Natural killer cell (primary cell): ENCODE results near the gene SELENOV. TPM values are rescaled to one million over a fixed set of nuclear protein-coding genes. Genes with fewer than 3 reads are reported as not detected.

Experiments used
- ATAC-seq, 3 donors: fragments of 150-1000 bp in 2 of 3; fragments of 200-7000 bp in 1 of 3; cut with Tn5 transposase; 1 replicate in 1 of 3; 2 replicates in 2 of 3; pipeline ENCODE4 v1.10.0; 2021; ENCODE audit warnings: mild to moderate bottlenecking in 2 of 3, moderate library complexity in 2 of 3
- DNase-seq, 2 donors: peaks; one replicate each; pipeline versions ENCODE4 v3.0.0 to v3.0.0-alpha.2; 2013 to 2021; ENCODE audit warnings: mixed read lengths in 1 of 2
- H3K27ac ChIP-seq: one replicate; pipeline ENCODE4 v1.5.1; 2013; ENCODE audit warnings: mild to moderate bottlenecking, low read length
- H3K27me3 ChIP-seq: one replicate; pipeline ENCODE4 v1.6.1; 2013; ENCODE audit warnings: low read length; ENCODE audit not compliant: control insufficient read depth, insufficient read depth
- H3K36me3 ChIP-seq: one replicate; pipeline ENCODE4 v1.6.1; 2013; ENCODE audit warnings: low read length; ENCODE audit not compliant: control insufficient read depth, insufficient read depth
- H3K4me1 ChIP-seq: one replicate; pipeline ENCODE4 v1.6.1; 2013; ENCODE audit warnings: low read length; ENCODE audit not compliant: control insufficient read depth, insufficient read depth
- H3K4me3 ChIP-seq: one replicate; pipeline ENCODE4 v1.5.1; 2013; ENCODE audit warnings: low read length
- H3K9me3 ChIP-seq: one replicate; pipeline ENCODE4 v1.6.1; 2013; ENCODE audit warnings: low read length; ENCODE audit not compliant: control insufficient read depth, insufficient read depth
- H3K27ac Mint-ChIP-seq, 2 donors: one replicate each; pipeline ENCODE4 v1.8.0; 2022; ENCODE audit warnings: mild to moderate bottlenecking in 2 of 2, mixed read lengths in 2 of 2, moderate library complexity in 1 of 2
- H3K27me3 Mint-ChIP-seq, 2 donors: one replicate each; pipeline ENCODE4 v1.8.0; 2022; ENCODE audit warnings: low read depth in 2 of 2, mixed read lengths in 2 of 2
- H3K36me3 Mint-ChIP-seq: one replicate; pipeline ENCODE4 v1.8.0; 2022; ENCODE audit warnings: mixed read lengths
- H3K4me1 Mint-ChIP-seq, 2 donors: one replicate each; pipeline ENCODE4 v1.8.0; 2022; ENCODE audit warnings: mixed read lengths in 2 of 2
- H3K4me3 Mint-ChIP-seq: one replicate; pipeline ENCODE4 v1.8.0; 2022; ENCODE audit warnings: mild to moderate bottlenecking, moderate library complexity, mixed read lengths
- H3K9me3 Mint-ChIP-seq, 2 donors: one replicate each; pipeline ENCODE4 v1.8.0; 2022; ENCODE audit warnings: mixed read lengths in 2 of 2
- WGBS: methylation state at CpG from one replicate; pipeline ENCODE4 v1.1.7; 2013; ENCODE audit warnings: missing lambda C conversion rate; ENCODE audit not compliant: insufficient coverage; 5-methylcytosine and 5-hydroxymethylcytosine counted together
- intact Hi-C: fragments of 100-400 bp; cut with micrococcal nuclease; formaldehyde crosslinking; loops from one replicate; pipeline ENCODE4 v1.14.2; 2022
- total RNA-seq, 4 donors: library from RNA; stranded (reverse); fragments of 120-200 nt in 1 of 4; gene quantifications; one replicate each; pipeline versions ENCODE4 v1.2.3 to v1.2.4, GENCODE V29; 2013 to 2022
- TF ChIP-seq, protein P1 (sequence below): fragments of 200-600 bp; IDR thresholded peaks from one replicate; pipeline ENCODE4 v1.8.0; 2022; ENCODE audit warnings: antibody characterized with exemption

The SELENOV gene
- total RNA-seq, 3 donors from 2014 or later (not counting 1 experiment from before 2014, with no cell fraction given): not detected

- Histone ChIP-seq H3K4me1 (peaks cover 10% of the 10 kb centered on the region), H3K4me3 (no peak overlapping the region), H3K27me3 (peaks cover 27% of the 10 kb centered on the region), H3K9me3 (no peaks in the 10 kb centered on the region), H3K36me3 (no peaks in the 10 kb centered on the region), H3K27ac (no peak overlapping the region)
- no peaks in the 10 kb centered on the region for H3K9me3 Mint-ChIP-seq
- H3K27ac Mint-ChIP-seq: no peak overlapping the region
- DNase-seq: no peak
- peaks cover 0 to 18% of the 10 kb centered on the region in 2 donors for H3K4me1 Mint-ChIP-seq
- WGBS: 83% methylated on average over 2 of the region's 2 CpGs
- H3K27me3 Mint-ChIP-seq: peaks cover 51 to 58% of the 10 kb centered on the region in 2 donors
- ATAC-seq: no peak
- intact Hi-C loops: no loop called here
- H3K36me3 Mint-ChIP-seq: no peaks in the 10 kb centered on the region
- TF ChIP-seq, protein P1, sequence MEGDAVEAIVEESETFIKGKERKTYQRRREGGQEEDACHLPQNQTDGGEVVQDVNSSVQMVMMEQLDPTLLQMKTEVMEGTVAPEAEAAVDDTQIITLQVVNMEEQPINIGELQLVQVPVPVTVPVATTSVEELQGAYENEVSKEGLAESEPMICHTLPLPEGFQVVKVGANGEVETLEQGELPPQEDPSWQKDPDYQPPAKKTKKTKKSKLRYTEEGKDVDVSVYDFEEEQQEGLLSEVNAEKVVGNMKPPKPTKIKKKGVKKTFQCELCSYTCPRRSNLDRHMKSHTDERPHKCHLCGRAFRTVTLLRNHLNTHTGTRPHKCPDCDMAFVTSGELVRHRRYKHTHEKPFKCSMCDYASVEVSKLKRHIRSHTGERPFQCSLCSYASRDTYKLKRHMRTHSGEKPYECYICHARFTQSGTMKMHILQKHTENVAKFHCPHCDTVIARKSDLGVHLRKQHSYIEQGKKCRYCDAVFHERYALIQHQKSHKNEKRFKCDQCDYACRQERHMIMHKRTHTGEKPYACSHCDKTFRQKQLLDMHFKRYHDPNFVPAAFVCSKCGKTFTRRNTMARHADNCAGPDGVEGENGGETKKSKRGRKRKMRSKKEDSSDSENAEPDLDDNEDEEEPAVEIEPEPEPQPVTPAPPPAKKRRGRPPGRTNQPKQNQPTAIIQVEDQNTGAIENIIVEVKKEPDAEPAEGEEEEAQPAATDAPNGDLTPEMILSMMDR: no peak
- no peak overlapping the region for H3K4me3 Mint-ChIP-seq
Measured at GRCh38 chr19:39509233-39509632, 5.7 kb upstream of the SELENOV start.

GRCh38 chr19:39512988-39513387 lies 2.0 kb upstream of the SELENOV start:
- Mint-ChIP-seq H3K4me3 (no peak overlapping the region), H3K27ac (no peak overlapping the region), H3K4me1 (peaks cover 6 to 21% of the 10 kb centered on the region in 2 donors), H3K9me3 (no peaks in the 10 kb centered on the region), H3K36me3 (no peaks in the 10 kb centered on the region), H3K27me3 (peaks cover 44 to 51% of the 10 kb centered on the region in 2 donors)
- Histone ChIP-seq H3K36me3 (no peaks in the 10 kb centered on the region), H3K4me1 (peaks cover 13% of the 10 kb centered on the region), H3K27ac (no peak overlapping the region), H3K27me3 (peaks cover 34% of the 10 kb centered on the region), H3K9me3 (no peaks in the 10 kb centered on the region), H3K4me3 (no peak overlapping the region)
- WGBS: 20% methylated on average over 1 of the region's 2 CpGs
- no peak for ATAC-seq
- TF ChIP-seq, protein P1: no peak
- intact Hi-C loops: no loop called here
- DNase-seq: no peak

GRCh38 chr19:39515551-39516191 lies 732 bp downstream of the SELENOV start:
- H3K9me3 Mint-ChIP-seq: no peaks in the 10 kb centered on the region
- peak in 1 of 2 donors; percentile 44 for DNase-seq
- peaks cover 34 to 40% of the 10 kb centered on the region in 2 donors for H3K27me3 Mint-ChIP-seq

More at GRCh38 chr19:39515551-39516191, 732 bp downstream of the SELENOV start:
- H3K4me3 ChIP-seq: peak overlapping the region; percentile 18
- TF ChIP-seq, protein P1: no peak
- H3K36me3 ChIP-seq: no peaks in the 10 kb centered on the region
- peaks cover 34% of the 10 kb centered on the region for H3K27me3 ChIP-seq
- intact Hi-C loops: no loop called here
- Mint-ChIP-seq H3K27ac (no peak overlapping the region), H3K36me3 (no peaks in the 10 kb centered on the region), H3K4me3 (peak overlapping the region; percentile 31), H3K4me1 (peaks cover 6 to 19% of the 10 kb centered on the region in 2 donors)
- no peak for ATAC-seq
- WGBS: 7% methylated on average over 44 of the region's 44 CpGs
- H3K4me1 ChIP-seq: peaks cover 13% of the 10 kb centered on the region
- no peak overlapping the region for H3K27ac ChIP-seq
- H3K9me3 ChIP-seq: no peaks in the 10 kb centered on the region
